HCT116 (cell line): ENCODE results near the gene SGSH. TPM values are rescaled to one million over a fixed set of nuclear protein-coding genes. Genes with fewer than 3 reads are reported as not detected.

Experiments
- ATAC-seq: fragments of 200-7000 bp; cut with Tn5 transposase; 2 replicates; pipeline ENCODE4 v1.9.1; 2020; ENCODE audit warnings: mild to moderate bottlenecking, moderate library complexity
- BruUV-seq: library from RNA; stranded (reverse); fragments of 400-500 nt; replicated peaks from 2 replicates; lab custom pipeline; 2021; lab: Mats Ljungman, UMichigan
- CTCF ChIA-PET: fragments of 300-600 bp; sonication (Branson Sonifier 250); formaldehyde crosslinking; loops from one replicate; lab custom pipeline; 2021; ENCODE audit warnings: antibody characterized with exemption; lab: Charles Lee
- POLR2A ChIA-PET: fragments of 300-600, 350-600 bp; sonication (Branson Sonifier 250); formaldehyde crosslinking; loops from one replicate; lab custom pipeline; 2021; ENCODE audit warnings: antibody characterized with exemption; lab: Charles Lee
- RAD21 ChIA-PET, 2 experiments: fragments of 300-600 bp; sonication (Branson Sonifier 250); formaldehyde crosslinking; loops; one replicate each; lab custom pipeline; 2023; ENCODE audit warnings: low total read pairs in 2 of 2; ENCODE audit not compliant: uncharacterized antibody in 2 of 2, unreplicated experiment in 2 of 2, low non-redundant PET in 1 of 2; lab: Charles Lee
- DNase-seq: peaks from one replicate; pipeline ENCODE4 v3.0.0-alpha.2; 2010; ENCODE audit warnings: low read depth, low spot score
- H2AFZ ChIP-seq: fragments of 200-600 bp; shearing (Covaris generic), sonication (generic); 2 replicates; pipeline ENCODE4 v1.6.1; 2017; ENCODE audit warnings: low read depth, mixed run types, mixed read lengths, antibody characterized with exemption, low read length; ENCODE audit not compliant: poor library complexity, severe bottlenecking
- H3K27ac ChIP-seq: 2 replicates; pipeline ENCODE4 v1.5.1; 2012; ENCODE audit warnings: low read depth, low read length
- H3K27me3 ChIP-seq: fragments of 200-600 bp; sonication (generic); 2 replicates; pipeline ENCODE4 v1.6.1; 2016; ENCODE audit warnings: mixed run types, low read length, mixed read lengths; ENCODE audit not compliant: insufficient read depth
- H3K36me3 ChIP-seq, 2 experiments: fragments of 200-500 bp in 1 of 2; fragments of 200-600 bp in 1 of 2; sonication (Bioruptor generic) in 1 of 2; sonication (generic) in 1 of 2; 2 replicates each; pipeline versions ENCODE4 v1.5.1 to v1.6.1; 2014 to 2016; ENCODE audit warnings: low read length in 2 of 2, inconsistent platforms in 1 of 2, mixed read lengths in 1 of 2, mixed run types in 1 of 2; ENCODE audit not compliant: insufficient read depth in 2 of 2, control insufficient read depth in 1 of 2
- H3K4me1 ChIP-seq, 2 experiments: fragments of 200-600 bp in 1 of 2; sonication (generic) in 1 of 2; 2 replicates each; pipeline versions ENCODE4 v1.5.1 to v1.6.1; 2012 to 2017; ENCODE audit warnings: low read length in 2 of 2, inconsistent platforms in 1 of 2, mild to moderate bottlenecking in 1 of 2, mixed read lengths in 1 of 2, mixed run types in 1 of 2, moderate library complexity in 1 of 2; ENCODE audit not compliant: insufficient read depth in 2 of 2, control insufficient read depth in 1 of 2
- H3K4me2 ChIP-seq: fragments of 200-600 bp; sonication (generic); 2 replicates; pipeline ENCODE4 v1.6.1; 2017; ENCODE audit warnings: mixed run types, low read length, mixed read lengths
- H3K4me3 ChIP-seq, 2 experiments: fragments of 200-600 bp in 1 of 2; sonication (generic) in 1 of 2; replicated peaks in 1 of 2; 2 replicates each; pipeline ENCODE4 v1.5.1; 2011 to 2016; ENCODE audit warnings: low read length in 2 of 2, control low read depth in 1 of 2, low read depth in 1 of 2, mild to moderate bottlenecking in 1 of 2, mixed read lengths in 1 of 2, mixed run types in 1 of 2
- H3K79me2 ChIP-seq: fragments of 200-600 bp; sonication (generic); 2 replicates; pipeline ENCODE4 v1.6.1; 2017; ENCODE audit warnings: mild to moderate bottlenecking, mixed run types, low read length, moderate library complexity, mixed read lengths; ENCODE audit not compliant: insufficient read depth
- H3K9ac ChIP-seq: fragments of 200-600 bp; sonication (generic); 2 replicates; pipeline ENCODE4 v1.6.1; 2016; ENCODE audit warnings: low read length, mixed read lengths
- H3K9me2 ChIP-seq: fragments of 200-600 bp; sonication (generic), shearing (Covaris generic); 2 replicates; pipeline ENCODE4 v1.6.1; 2017; ENCODE audit warnings: mixed run types, mild to moderate bottlenecking, moderate library complexity; ENCODE audit not compliant: insufficient read depth
- H3K9me3 ChIP-seq, 2 experiments: fragments of 200-500 bp in 1 of 2; fragments of 200-600 bp in 1 of 2; sonication (Bioruptor generic) in 1 of 2; sonication (generic) in 1 of 2; 2 replicates each; pipeline ENCODE4 v1.6.1; 2014 to 2017; ENCODE audit warnings: low read length in 2 of 2, mixed read lengths in 2 of 2, inconsistent platforms in 1 of 2, low read depth in 1 of 2, mild to moderate bottlenecking in 1 of 2, mixed run types in 1 of 2, moderate library complexity in 1 of 2; ENCODE audit not compliant: control insufficient read depth in 1 of 2, insufficient read depth in 1 of 2
- H4K20me1 ChIP-seq: fragments of 200-600 bp; sonication (generic), shearing (Covaris generic); 2 replicates; pipeline ENCODE4 v1.6.1; 2017; ENCODE audit warnings: mixed run types, mild to moderate bottlenecking, moderate library complexity; ENCODE audit not compliant: insufficient read depth
- CBX3 ChIP-seq: IDR thresholded peaks from 2 replicates; pipeline ENCODE4 v1.6.1; 2012; ENCODE audit warnings: low read depth
- CEBPB ChIP-seq: IDR thresholded peaks from 2 replicates; pipeline ENCODE4 v1.6.1; 2012; ENCODE audit warnings: low read depth
- EGR1 ChIP-seq: IDR thresholded peaks from 2 replicates; pipeline ENCODE4 v1.6.1; 2012; ENCODE audit warnings: low read depth
- EZH2 ChIP-seq: fragments of 200-600 bp; sonication (generic); IDR thresholded peaks from 2 replicates; pipeline ENCODE4 v1.6.1; 2017; ENCODE audit warnings: antibody characterized with exemption, mixed run types
- FOSL1 ChIP-seq: IDR thresholded peaks from 2 replicates; pipeline ENCODE4 v1.6.1; 2012; ENCODE audit warnings: low read depth
- JUND ChIP-seq: IDR thresholded peaks from 2 replicates; pipeline ENCODE4 v1.6.1; 2012
- RAD21 ChIP-seq: IDR thresholded peaks from 2 replicates; pipeline ENCODE4 v1.6.1; 2012; ENCODE audit warnings: low read depth, mild to moderate bottlenecking
- SIN3A ChIP-seq: IDR thresholded peaks from 2 replicates; pipeline ENCODE4 v1.6.1; 2012; ENCODE audit warnings: low read depth
- ZFX ChIP-seq: fragments of 450-650 bp; IDR thresholded peaks from 2 replicates; pipeline ENCODE4 v1.6.1; 2017
- intact Hi-C: fragments of 100-400 bp; cut with micrococcal nuclease; formaldehyde crosslinking; loops from 2 replicates; pipeline ENCODE4 v1.10.0; 2022
- total RNA-seq: library from RNA; stranded (reverse); gene quantifications from one replicate; pipeline ENCODE4 v1.2.1, GENCODE V29; 2021; ENCODE audit not compliant: unreplicated experiment
- TF ChIP-seq, protein P1 (sequence below): IDR thresholded peaks from 2 replicates; pipeline ENCODE4 v1.6.1; 2012
- TF ChIP-seq, protein P2 (sequence below): IDR thresholded peaks from 2 replicates; pipeline ENCODE4 v1.6.1; 2012; ENCODE audit warnings: low read depth

The SGSH gene
- total RNA-seq, 1 experiment from 2014 or later = 34.4 TPM

- Histone ChIP-seq H3K9me3 (no peaks in the 10 kb centered on the region), H3K9me2 (no peaks in the 10 kb centered on the region), H3K4me3 (no peak overlapping the region), H3K27me3 (no peaks in the 10 kb centered on the region), H4K20me1 (no peaks in the 10 kb centered on the region), H3K4me1 (peaks cover 0 to 16% of the 10 kb centered on the region in 2 experiments; a peak in 1 of 4 replicates), H3K27ac (no peak overlapping the region), H3K4me2 (no peak overlapping the region), H3K79me2 (no peaks in the 10 kb centered on the region), H3K36me3 (no peaks in the 10 kb centered on the region), H3K9ac (no peak overlapping the region), H2AFZ (no peak overlapping the region)
- intact Hi-C loops = no loop called here
- POLR2A ChIA-PET = no interaction called here
- CTCF ChIA-PET = no interaction called here
- ATAC-seq = no peak
- no TSS peak for BruUV-seq
- TF ChIP-seq, protein P1, sequence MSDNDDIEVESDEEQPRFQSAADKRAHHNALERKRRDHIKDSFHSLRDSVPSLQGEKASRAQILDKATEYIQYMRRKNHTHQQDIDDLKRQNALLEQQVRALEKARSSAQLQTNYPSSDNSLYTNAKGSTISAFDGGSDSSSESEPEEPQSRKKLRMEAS = no peak
- TF ChIP-seq CBX3 = no peak
- no peak for TF ChIP-seq EZH2
- TF ChIP-seq SIN3A = no peak
- TF ChIP-seq FOSL1 = no peak
- no peak for TF ChIP-seq ZFX
- no peak for TF ChIP-seq JUND
- no peak for TF ChIP-seq RAD21
- TF ChIP-seq EGR1 = no peak
- TF ChIP-seq, protein P2, sequence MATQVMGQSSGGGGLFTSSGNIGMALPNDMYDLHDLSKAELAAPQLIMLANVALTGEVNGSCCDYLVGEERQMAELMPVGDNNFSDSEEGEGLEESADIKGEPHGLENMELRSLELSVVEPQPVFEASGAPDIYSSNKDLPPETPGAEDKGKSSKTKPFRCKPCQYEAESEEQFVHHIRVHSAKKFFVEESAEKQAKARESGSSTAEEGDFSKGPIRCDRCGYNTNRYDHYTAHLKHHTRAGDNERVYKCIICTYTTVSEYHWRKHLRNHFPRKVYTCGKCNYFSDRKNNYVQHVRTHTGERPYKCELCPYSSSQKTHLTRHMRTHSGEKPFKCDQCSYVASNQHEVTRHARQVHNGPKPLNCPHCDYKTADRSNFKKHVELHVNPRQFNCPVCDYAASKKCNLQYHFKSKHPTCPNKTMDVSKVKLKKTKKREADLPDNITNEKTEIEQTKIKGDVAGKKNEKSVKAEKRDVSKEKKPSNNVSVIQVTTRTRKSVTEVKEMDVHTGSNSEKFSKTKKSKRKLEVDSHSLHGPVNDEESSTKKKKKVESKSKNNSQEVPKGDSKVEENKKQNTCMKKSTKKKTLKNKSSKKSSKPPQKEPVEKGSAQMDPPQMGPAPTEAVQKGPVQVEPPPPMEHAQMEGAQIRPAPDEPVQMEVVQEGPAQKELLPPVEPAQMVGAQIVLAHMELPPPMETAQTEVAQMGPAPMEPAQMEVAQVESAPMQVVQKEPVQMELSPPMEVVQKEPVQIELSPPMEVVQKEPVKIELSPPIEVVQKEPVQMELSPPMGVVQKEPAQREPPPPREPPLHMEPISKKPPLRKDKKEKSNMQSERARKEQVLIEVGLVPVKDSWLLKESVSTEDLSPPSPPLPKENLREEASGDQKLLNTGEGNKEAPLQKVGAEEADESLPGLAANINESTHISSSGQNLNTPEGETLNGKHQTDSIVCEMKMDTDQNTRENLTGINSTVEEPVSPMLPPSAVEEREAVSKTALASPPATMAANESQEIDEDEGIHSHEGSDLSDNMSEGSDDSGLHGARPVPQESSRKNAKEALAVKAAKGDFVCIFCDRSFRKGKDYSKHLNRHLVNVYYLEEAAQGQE = no peak
- no peak for TF ChIP-seq CEBPB
- DNase-seq = no peak
- RAD21 ChIA-PET = no interaction called here
Observed at GRCh38 chr17:80183581-80184422, 36.3 kb downstream of the SGSH start.
